Measurements from ENCODE around the gene FKBP15. TPM values are rescaled to one million over a fixed set of nuclear protein-coding genes. Genes with fewer than 3 reads are reported as not detected.

FKBP15 gene
- total RNA-seq, 1 donor from 2014 or later = 17.2 TPM

DNA sequence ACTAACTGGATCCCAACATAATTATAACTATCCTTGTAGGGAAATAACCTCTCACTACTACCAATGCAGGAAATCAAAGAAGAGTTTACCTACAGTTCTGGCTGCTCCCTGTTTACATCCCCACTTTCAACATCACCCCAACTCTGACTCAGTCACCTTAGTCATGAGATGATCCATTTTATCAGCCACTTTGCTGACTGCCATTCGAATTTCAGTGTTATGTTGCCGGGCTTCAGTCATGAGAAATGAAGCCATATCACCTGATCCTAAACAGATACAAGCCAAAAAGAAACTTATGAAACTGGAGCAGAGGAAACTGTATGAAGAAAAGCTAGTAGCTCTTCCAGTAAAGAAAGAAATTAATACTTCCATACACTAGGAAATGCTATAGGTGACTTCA, 36.5 kb downstream of the FKBP15 start:
- no peak for DNase-seq (ENCODE audit: low read depth)
- TF ChIP-seq, protein P1, sequence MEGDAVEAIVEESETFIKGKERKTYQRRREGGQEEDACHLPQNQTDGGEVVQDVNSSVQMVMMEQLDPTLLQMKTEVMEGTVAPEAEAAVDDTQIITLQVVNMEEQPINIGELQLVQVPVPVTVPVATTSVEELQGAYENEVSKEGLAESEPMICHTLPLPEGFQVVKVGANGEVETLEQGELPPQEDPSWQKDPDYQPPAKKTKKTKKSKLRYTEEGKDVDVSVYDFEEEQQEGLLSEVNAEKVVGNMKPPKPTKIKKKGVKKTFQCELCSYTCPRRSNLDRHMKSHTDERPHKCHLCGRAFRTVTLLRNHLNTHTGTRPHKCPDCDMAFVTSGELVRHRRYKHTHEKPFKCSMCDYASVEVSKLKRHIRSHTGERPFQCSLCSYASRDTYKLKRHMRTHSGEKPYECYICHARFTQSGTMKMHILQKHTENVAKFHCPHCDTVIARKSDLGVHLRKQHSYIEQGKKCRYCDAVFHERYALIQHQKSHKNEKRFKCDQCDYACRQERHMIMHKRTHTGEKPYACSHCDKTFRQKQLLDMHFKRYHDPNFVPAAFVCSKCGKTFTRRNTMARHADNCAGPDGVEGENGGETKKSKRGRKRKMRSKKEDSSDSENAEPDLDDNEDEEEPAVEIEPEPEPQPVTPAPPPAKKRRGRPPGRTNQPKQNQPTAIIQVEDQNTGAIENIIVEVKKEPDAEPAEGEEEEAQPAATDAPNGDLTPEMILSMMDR (IDR thresholded peaks at IDR 0.05; ENCODE audit: insufficient read depth, low read length, poor library complexity, severe bottlenecking) = no peak
- no peaks in the 10 kb centered on the region for H3K36me3 ChIP-seq (ENCODE audit: control insufficient read depth, insufficient read depth, low read length)
- no peaks in the 10 kb centered on the region for H3K27me3 ChIP-seq (ENCODE audit: control insufficient read depth, insufficient read depth, low read length)
- H3K4me3 ChIP-seq (ENCODE audit: low read depth, low read length) = no peak overlapping the region

DNA sequence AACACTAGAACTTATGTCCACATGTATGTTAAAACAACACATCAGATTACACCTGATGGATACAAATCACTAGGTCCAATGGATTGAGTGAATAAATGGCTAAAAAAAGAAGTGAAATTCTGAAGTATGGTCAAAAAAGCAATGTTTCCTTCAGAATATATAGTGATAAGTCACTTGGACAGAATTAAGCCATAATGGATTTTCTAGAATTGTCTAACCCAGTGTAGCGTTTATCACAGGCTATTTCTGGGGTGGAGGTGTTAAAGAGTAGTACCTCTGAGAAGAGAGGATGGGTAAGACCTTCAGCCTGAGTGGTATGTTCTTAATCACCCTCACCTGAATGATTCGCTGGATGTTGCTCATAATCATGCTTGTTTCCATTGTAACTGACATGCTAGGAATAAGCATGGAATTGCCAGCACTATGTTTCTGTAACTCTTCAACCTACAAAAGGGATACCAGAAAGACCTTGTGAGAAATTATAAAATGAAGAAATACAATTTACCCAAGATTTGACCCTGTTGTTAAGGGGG, 37.1 kb downstream of the FKBP15 start:
- Histone ChIP-seq H3K36me3 (ENCODE audit: control insufficient read depth, insufficient read depth, low read length) (no peaks in the 10 kb centered on the region), H3K27me3 (ENCODE audit: control insufficient read depth, insufficient read depth, low read length) (no peaks in the 10 kb centered on the region), H3K4me3 (ENCODE audit: low read depth, low read length) (no peak overlapping the region)
- TF ChIP-seq, protein P1 (IDR thresholded peaks at IDR 0.05; ENCODE audit: insufficient read depth, low read length, poor library complexity, severe bottlenecking) = no peak
- no peak for DNase-seq (ENCODE audit: low read depth)

DNA sequence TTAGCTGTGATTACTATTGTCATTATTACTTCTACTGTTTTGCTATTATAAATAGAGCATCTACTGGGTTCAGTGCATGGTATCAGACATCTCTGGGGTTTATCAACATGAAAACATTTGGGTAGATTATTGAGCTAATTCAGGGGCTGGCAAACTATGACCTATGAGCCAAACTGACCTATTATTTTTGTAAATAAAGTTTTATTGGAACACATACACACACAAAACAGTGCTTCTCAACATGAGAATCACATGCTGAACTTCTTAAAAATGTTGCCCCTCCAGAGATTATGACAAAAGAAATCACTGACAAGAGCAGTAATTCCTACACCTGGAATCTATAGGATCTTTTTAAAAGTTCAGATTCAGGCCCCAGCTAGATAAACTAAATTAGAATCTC, 39.9 kb downstream of the FKBP15 start:
- no peak for DNase-seq (ENCODE audit: low read depth)
- Histone ChIP-seq H3K4me3 (ENCODE audit: low read depth, low read length) (no peak overlapping the region), H3K27me3 (ENCODE audit: control insufficient read depth, insufficient read depth, low read length) (no peaks in the 10 kb centered on the region), H3K36me3 (ENCODE audit: control insufficient read depth, insufficient read depth, low read length) (peaks cover 2% of the 10 kb centered on the region)
- TF ChIP-seq, protein P1 (IDR thresholded peaks at IDR 0.05; ENCODE audit: insufficient read depth, low read length, poor library complexity, severe bottlenecking) = no peak

DNA sequence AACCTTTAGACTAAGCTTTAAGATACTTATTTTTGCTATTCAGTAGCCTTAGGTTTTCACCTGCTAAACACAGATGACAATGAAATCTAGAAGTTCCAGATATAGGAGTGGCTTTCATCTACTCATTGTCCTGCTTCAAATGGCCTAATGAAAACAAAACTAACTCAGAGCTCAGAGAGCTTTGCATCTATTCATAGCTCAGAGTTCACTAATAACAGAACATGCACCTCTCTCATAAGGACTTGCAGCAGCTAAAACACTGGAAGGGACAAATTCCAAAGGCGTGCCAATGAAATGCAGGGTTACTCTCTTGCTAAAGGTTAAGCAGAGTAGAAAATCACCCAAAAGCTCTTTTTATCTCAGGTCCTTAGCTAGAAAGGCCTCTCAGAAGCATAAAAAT, 41.2 kb downstream of the FKBP15 start:
- Histone ChIP-seq H3K4me3 (ENCODE audit: low read depth, low read length) (no peak overlapping the region), H3K36me3 (ENCODE audit: control insufficient read depth, insufficient read depth, low read length) (peaks cover 2% of the 10 kb centered on the region), H3K27me3 (ENCODE audit: control insufficient read depth, insufficient read depth, low read length) (no peaks in the 10 kb centered on the region)
- no peak for DNase-seq (ENCODE audit: low read depth)
- TF ChIP-seq, protein P1 (IDR thresholded peaks at IDR 0.05; ENCODE audit: insufficient read depth, low read length, poor library complexity, severe bottlenecking) = no peak

DNA sequence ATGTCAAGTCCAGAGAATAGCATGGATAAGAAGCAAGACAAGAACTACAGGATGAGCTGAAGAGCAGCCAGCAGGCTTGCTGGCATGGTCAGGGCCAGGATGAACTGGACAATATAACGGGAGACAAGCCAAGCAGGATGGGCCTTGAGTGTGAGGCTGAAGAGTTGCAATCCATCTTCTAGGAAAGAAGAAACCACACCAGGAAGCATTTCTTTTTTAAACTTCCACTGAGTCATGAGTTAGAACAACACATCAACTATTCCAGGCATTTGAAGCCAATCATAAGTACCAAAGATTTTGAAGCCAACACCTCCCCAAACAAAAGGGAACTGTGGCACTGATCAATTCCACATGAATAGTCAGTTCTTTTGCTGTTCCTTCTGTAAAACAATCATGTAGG, 43.0 kb downstream of the FKBP15 start:
- no peak for DNase-seq (ENCODE audit: low read depth)
- H3K36me3 ChIP-seq (ENCODE audit: control insufficient read depth, insufficient read depth, low read length) = peaks cover 2% of the 10 kb centered on the region
- TF ChIP-seq, protein P1 (IDR thresholded peaks at IDR 0.05; ENCODE audit: insufficient read depth, low read length, poor library complexity, severe bottlenecking) = no peak
- H3K27me3 ChIP-seq (ENCODE audit: control insufficient read depth, insufficient read depth, low read length) = no peaks in the 10 kb centered on the region
- no peak overlapping the region for H3K4me3 ChIP-seq (ENCODE audit: low read depth, low read length)

DNA sequence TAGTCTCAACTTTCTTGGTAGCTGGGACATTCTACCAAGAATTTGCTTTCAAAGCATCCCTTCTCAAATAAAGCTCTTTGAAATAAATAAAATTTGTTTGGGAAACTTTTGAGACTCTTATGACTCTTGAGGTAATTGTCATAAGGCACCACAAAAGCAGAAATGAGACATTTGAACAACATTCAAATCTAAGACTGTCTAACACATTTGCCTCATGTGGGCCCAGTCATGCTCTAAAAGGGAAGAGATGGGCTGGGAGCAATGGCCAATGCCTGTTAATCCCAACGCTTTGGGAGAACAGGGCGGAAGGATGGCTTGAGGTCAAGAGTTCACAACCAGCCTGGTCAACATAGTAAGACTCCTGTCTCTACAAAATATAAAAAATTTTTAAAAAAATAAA, 43.8 kb downstream of the FKBP15 start:
- no peak for DNase-seq (ENCODE audit: low read depth)
- no peak overlapping the region for H3K4me3 ChIP-seq (ENCODE audit: low read depth, low read length)
- no peaks in the 10 kb centered on the region for H3K27me3 ChIP-seq (ENCODE audit: control insufficient read depth, insufficient read depth, low read length)
- peaks cover 2% of the 10 kb centered on the region for H3K36me3 ChIP-seq (ENCODE audit: control insufficient read depth, insufficient read depth, low read length)
- TF ChIP-seq, protein P1 (IDR thresholded peaks at IDR 0.05; ENCODE audit: insufficient read depth, low read length, poor library complexity, severe bottlenecking) = no peak
